Measurements from ENCODE around the gene EXOSC5.
"Not testable (repeated sequence)": the region's sequence is repeated elsewhere in the genome, so short reads cannot be mapped to it uniquely, and the experiment has no call there.

Gene EXOSC5

DNA sequence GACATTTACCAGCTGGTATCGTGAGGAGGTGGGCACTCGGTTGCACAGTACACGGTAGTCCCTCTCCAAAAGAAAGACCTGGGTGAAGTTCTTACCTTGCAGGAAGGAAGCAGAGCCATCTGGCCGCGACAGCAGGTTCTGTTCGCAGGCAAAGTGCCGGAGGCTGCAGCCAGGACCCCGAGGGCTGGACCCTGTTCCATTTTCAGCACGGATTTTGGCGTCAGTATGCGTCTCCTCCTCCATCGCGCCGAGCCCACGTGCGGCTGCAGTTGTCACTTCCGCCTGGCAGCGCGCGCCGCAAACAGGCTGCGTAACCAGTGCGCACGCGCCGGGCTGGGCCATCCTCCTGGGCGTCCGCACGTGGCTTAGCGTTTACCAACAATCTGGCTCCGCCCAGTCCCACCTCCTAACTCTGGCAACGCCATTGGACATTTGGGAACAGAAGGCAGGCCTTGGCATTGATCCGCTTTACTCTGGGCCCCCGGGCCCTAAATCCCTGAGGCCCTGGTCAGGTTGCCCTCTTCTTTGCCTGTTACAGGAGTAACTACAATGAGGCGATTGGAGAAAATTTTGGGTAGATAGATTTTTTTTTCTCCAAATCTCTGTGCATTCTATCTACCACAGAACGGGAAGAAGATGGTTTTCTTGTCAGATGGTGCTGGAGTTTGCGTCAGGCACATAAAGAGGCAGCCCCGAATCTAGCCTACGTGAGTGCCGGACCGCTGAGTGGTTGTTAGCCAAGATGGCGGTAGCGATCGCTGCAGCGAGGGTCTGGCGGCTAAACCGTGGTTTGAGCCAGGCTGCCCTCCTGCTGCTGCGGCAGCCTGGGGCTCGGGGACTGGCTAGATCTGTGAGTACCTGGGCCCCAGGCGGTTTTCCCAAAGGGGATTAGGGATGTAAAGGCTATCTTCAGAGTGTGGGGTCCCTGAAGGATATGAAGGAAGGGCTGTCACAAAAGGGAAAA, at the start of gene EXOSC5, which contains the start of gene BCKDHA:
Gene EXOSC5 (minus strand): TSS at position 274 of the 964 bp plus-strand sequence. CDS start 31 bp downstream, at position 243.
Gene BCKDHA (plus strand): TSS at position 733 of the 964 bp plus-strand sequence. CDS start 10 bp downstream, at position 743.
- DNase-seq (ENCODE audit: low read depth in 2 of 2, low spot score in 1 of 2): peak; percentile 91 to 98

DNA sequence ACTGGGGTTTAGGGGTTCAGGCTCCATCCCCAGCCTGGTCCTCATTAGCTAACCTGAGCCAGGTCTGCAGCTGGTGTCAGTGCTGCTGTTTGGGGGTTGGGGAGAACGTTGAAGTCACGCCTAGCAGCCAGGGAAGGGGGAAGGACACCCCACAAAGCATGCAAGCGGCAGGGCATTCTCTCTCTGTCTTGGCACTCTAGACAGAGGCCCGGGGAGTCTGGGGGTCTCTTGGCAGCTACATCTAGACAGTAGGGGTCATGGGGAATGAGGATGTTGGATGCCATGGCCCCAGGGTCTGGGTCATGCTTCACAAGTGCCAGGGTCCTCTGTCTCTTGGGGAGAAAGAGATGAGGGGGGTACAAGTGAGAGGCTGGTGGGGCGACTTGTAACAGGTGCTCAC, 48.4 kb upstream of the EXOSC5 start:
- no peak for DNase-seq (ENCODE audit: low read depth in 2 of 2, low spot score in 1 of 2)

DNA sequence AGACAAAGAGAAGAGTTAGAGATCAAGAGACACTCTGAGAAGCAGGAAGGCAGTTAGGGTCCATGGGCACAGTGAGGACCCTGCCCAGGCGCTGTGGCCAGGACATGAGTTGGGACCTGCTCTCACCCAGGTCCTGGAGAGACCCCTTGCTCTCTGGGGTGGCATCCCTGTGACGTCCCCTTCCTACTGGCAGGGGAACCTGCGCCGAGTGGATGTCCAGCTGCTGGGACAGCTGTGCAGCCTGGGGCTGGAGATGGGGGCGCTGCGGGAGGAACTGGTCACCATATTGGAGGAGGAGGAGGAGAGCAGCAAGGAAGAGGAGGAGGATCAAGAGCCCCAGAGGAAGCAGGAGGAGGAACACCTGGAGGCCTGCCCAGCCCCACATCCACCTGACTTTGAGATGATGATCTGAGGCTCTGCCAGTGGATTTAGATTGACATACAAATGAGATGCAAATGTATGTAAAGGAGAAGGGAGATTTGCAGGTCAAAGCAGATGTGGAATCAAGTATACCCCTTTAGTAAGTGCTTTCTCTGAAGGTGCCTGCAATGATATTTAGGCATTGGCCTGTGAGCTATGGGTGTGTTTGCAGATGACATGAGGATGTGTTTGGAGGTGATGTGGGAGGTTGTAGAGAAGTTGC, 46.8 kb upstream of the EXOSC5 start:
- no peak for DNase-seq (ENCODE audit: low read depth in 2 of 2, low spot score in 1 of 2)

DNA sequence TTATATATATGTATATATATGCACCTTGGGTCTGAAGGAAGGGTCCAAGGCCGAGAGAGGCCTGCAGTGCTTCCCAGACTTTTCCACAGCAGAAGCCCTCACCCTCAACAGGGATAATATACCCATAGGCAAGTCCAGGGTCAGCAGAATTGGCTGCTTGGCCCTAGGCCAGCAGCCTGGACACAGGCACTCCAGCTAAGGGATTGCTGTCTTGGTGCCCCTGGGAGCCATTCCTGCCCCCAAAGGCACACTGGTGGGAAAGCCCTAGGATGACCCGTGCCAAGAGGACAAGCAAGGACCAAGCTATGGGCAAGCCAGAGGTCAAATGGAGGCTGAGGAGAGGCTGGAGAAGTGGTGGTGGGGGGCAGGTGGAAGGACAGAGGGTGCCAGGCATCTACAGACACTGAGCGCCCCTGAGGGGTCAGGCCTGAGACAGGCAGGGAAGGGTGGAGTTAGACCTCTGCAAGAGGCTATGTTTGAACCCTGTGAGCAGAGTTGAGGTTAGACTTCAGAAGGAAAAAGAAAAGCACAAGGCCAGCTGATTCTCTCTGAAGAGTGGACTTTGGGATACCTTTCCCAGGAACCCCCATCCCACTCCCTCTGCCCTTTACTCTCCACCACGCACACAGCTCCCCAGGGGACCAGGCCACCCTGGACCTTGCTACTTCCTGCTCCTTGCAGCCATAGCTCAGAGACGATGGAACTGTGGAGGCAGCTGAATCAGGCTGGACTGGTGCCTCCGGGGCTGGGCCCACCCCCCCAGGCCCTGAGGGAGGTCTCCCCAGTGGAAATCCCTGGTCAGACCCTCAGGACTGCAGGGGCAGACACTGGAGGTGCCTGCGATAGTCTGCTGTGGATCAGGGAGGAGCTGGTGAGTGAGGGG, 45.6 kb upstream of the EXOSC5 start, which contains the start of gene ERICH4:
Gene ERICH4 (plus strand): TSS at position 684 of the 883 bp plus-strand sequence. CDS start 14 bp downstream, at position 698.
- no peak for DNase-seq (ENCODE audit: low read depth in 2 of 2, low spot score in 1 of 2)

DNA sequence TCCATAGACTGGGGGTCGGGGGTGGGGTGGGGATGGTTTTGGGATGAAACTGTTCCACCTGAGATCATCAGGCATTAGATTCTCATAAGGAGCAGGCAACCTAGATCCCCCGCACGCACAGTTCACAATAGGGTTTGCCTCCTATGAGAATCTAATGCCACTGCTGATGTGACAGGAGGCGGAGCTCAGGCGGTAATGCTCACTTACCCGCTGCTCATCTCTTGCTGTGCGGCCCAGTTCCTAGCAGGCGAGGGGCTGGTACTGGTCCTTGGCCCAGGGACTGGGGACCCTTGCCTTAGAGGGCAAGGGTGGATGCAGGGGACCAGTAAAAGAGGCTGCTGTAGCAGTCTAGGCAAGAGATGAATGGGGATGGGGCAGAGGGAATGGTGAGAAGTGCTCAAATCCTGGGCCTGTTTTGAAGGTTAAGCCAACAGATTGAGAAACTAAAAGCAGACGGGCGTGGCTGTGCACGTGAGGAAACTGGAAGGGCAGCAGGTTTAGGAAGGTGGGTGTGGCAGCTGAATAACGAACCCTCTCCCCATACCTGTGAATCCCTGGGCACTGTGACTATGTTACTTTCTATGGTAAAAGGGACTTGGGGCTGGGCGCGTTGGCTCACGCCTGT, 44.3 kb upstream of the EXOSC5 start:
- no peak for DNase-seq (ENCODE audit: low read depth in 2 of 2, low spot score in 1 of 2)

DNA sequence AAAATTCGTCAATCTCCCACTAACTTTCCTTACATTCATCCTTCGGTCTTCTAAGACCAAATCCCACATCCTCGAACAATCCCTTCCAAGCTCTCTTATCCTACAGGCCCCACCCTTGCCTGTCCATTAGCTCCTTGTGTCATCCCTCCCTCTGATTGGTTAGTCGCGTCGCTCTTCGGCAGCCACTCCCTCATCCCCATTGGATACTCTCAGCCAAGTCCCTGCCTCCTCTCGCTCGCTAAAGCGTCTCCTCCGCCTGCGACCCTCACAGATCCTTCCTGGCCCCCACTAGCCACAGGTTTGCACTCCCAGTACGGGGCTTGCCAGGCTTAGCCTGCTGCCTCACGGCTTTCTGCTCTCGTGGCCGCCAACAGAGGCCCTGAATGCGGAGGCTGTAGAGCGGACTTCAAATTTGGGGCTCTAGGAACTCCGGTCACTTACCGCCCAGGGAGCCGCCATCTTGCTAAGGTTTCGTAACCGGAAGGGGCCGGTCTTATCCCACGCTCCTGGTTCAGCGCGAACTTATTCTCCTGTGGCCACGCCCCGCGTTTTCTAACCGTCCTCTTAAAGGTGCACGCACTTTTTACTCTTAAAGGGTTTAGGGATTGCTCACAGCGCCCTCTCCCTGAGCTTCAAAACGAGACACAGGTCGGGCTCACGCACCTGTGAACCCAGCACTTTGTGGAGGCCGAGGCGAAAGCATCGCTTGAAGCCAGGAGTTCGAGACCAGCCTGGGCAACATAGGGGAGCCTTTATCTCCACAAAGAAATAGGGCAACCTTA, 42.5 kb upstream of the EXOSC5 start, which contains the start of gene DMAC2:
Gene DMAC2 (minus strand): TSS at position 472 of the 782 bp plus-strand sequence. CDS start 13 bp downstream, at position 459.
- DNase-seq (ENCODE audit: low read depth in 2 of 2, low spot score in 1 of 2): peak; percentile 89 to 91

DNA sequence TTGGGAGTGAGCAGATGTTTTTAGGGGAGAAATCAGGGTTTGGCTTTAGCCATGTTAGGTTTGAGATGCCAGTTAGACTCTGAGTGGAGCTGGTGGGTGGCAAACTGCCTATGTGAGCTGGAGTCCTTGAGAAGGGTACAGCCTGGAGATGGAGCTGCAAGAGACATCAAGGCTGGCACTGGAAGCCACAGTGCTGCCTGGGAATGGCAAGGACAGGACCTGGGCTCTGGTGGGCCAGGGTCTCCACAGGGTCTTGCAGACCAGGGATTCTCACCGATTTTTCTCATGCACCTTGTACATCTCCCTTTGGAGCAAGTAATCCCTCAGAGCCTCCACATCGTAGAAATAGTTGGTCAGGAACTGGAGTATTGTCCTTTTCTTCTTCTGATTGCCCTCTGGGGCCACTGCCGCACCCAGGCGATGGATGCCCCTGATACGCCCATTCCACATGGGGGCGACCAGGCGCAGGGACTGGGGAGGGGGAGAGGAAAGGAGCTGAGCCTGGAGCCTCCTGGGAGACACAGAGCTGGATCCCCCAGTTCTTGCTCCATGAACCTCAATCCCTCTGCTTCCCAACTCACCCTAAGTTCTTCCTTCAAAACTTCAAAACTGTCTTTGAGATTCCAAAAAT, 40.9 kb upstream of the EXOSC5 start:
- DNase-seq (ENCODE audit: low read depth in 2 of 2, low spot score in 1 of 2): no peak

DNA sequence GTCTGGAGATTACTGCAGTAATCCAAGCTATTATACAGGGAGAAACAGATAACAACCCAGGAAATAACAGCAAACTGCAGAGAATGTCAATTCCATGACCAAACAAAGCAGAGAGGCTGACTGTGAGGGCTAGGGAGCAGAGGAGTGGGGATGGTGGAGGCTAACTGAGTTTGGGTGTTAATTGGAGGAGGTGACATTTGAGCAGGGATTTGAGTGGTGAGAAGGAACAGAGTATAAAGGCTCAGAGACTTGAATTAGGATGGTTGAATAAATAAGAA, 39.5 kb upstream of the EXOSC5 start:
- no peak for DNase-seq (ENCODE audit: low read depth in 2 of 2, low spot score in 1 of 2)

DNA sequence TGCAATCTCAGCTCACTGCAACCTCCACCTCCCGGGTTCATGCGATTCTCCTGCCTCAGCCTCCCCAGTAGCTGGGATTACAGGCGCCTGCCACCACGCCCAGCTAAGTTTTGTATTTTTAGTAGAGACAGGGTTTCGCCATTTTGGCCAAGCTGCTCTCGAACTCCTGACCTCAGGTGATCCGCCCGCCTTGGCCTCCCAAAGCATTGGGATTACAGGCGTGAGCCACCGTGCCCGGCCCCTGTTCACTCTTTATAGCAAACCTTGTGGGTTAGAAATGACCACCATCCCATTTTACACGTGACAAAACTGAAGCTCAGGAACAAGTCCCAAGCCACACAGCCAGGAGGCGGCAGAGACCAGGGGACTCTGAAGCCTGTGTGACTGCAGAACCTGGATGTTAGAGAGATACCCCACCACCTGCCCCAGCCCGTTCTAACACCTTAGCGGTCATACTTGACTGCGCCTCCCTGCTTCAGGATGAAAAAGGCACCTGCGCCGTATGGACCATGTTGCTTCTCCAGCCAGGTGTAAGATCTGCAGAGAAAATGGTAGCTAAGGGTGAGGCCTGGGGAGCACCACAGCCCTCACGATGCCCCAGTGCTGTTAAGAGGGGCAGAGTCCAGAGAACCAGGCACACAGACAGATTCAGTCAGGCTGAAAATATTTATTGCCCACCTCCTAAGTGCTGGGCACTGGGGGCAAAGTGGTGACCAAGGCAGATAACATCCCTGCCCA, 38.9 kb upstream of the EXOSC5 start:
- DNase-seq (ENCODE audit: low read depth in 2 of 2, low spot score in 1 of 2): no peak

DNA sequence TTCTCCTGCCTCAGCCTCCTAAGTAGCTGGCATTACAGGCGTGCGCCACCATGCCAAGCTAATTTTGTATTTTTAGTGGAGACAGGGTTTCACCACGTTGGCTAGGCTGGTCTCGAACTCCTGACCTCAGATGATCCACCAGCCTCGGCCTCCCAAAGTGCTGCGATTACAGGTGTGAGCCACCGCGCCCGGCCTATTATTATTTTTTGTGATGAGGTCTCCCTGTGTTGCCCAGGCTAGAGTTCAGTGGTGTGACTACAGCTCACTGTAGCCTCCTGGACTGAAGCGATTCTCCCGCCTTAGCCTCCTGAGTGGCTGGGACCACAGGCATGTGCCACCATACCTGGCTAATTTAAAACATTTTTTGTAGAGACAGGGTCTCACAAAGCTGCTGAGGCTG, 38.2 kb upstream of the EXOSC5 start:
- not testable (repeated sequence) for DNase-seq (ENCODE audit: low read depth in 2 of 2, low spot score in 1 of 2)

DNA sequence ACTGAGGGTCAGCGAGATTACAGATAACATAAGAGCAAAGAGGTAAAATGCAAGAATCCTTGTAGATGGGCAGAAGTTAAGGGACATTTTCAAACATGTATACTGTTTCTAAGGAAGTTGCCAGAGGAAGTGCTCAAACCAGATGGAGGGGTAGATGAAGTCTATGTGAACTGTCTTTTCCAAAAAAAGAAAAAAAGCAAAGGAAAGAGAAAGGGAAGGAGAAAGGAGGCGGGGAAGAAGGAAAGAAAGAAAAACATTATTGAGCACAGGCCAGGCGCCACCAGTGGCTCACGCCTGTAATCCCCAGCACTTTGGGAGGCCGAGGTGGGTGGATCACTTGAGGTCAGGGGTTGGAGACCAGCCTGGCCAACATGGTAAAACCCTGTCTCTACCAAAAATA, 37.3 kb upstream of the EXOSC5 start:
- DNase-seq (ENCODE audit: low read depth in 2 of 2, low spot score in 1 of 2): no peak

DNA sequence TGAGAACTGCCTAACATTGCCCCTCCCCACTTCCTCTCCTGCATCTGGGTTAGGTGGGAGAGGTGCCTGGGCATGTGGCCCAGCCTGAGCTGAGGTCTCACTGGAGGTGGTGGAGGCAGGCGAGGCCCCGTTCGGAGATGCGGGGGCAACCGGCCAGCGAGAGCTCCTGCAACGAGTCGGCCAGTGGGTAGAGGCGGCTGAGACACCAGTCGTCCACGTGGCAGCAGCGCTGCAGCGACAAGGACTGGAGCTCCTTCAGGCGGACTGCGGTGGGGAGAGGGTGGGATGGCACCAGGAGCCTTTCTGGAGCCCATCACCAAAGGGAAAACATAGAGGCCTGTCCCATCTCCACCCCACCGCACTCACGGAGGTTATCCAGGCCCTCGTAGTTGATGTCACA, 36.0 kb upstream of the EXOSC5 start:
- no peak for DNase-seq (ENCODE audit: low read depth in 2 of 2, low spot score in 1 of 2)

DNA sequence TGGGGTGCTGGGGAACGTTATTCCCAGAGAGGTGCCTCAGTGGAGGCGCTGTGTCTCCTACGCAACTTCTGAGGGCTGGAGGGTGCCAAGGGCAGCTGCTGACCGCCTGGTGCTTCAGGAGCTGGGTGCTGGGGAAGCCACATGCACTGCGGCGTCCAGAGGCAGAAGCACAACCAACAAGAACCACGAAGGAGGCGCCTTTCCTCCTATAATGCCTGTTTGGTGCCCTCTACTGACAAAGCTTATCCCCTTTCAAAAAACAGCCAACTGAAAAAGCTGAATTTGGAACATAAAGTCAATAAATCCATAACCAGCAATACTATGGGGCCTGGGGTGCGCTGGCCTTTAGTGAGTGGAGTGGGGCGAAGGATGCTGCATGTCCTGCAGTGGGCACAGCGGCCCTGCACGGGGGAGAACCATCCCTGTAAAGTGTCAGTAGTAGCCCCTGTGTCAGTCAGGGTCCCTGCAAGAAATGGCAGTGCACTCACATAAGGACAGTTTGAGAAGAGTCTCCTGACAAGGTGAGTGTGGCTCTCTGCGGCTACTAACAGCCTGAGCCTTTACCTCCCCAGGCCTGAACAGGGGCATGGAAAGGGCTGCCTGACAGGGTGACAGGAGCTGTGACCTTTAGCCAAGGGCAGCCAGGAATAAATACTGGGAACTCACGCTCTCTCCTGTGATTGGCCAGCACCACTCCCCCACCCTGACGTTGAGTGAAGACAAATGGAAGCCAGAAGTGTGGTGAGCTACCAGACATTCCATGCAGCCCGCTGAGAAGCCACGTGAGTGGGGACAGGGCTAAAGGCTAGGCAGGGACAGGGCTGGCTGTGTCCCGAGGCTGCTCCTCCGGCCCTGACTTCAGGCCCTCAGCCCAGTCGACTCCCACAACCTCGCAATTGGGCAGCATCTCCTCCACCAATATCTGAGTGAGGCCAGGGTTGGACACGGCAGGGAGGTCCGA, 34.5 kb upstream of the EXOSC5 start:
- no peak for DNase-seq (ENCODE audit: low read depth in 2 of 2, low spot score in 1 of 2)

DNA sequence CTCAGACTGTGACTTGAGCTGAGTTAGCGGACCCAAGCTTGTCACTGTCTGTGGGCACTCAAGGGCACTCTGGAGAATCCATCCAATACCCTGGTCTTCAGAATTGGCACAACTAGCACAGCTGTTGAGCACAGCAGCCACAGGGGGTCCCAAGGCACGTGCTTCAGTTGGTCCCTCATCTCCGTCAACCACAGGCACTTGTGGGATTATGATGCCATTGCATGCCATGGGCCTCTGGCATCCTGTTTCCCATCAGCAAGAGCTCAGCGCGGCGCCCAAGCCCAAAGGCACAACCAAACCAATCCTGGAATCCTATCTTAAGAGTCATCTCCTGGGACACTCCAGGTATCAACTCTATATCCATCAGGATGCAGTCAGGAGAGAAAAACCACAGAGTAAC, 33.8 kb upstream of the EXOSC5 start:
- DNase-seq (ENCODE audit: low read depth in 2 of 2, low spot score in 1 of 2): no peak

DNA sequence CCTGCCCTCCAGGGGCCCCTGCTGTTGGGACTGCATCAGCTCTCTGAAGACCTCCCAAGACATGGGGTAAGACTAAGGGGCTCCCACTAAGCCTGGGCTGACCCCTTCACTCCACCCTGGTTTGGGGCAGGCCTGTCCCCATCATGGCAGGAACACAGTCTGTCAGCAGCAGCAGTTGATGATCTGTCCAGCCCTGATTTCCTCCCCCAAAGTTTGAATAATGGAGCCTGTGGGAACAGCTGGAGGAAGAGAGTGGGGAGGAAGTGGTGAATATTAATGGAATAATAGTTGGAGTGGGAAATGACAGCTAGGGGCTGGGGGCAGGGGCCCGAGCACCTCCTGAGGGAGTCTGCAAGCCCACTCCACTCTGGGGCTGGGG, 31.3 kb upstream of the EXOSC5 start:
- no peak for DNase-seq (ENCODE audit: low read depth in 2 of 2, low spot score in 1 of 2)

DNA sequence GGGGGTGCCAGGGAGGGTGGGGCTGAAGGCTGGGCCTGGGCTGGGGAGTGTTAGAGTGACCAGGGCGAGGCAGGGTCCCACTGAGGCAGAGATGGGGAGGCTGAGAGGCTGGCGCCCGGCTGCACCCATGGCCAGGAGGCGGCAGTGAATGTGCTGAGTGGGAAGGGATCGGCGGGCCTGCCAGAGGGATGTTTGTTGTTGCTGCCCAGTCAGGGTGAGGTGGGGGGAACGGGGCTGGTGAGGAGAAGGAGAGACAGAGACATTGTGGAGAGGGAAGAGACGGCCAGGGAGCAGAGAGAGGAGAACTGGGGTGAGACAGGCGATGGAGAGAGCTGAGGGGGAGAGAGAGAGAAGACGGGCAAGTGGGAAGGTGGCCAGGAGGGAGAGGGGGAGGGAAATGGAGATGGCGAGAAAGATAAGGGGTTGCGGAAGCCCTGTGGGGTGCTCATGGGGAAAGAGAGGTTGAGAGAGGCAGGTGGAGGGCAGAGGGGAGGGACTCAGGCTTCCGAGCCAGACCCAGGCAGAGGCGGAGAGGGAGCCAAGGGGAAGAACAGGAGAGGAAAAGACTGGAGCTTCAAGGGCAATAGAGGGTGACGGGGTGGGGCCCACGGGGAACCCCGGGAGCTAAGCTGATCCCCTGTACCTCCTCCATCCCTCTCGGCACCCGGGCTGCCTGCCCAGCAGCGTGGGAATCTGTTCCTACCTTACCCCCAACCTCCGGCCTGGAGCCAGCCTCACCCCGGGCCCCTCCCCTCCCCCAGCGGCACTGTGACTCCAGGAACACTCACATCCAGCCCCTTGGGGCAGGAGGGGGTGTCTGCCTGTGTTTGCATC, 30.7 kb upstream of the EXOSC5 start:
- DNase-seq (ENCODE audit: low read depth in 2 of 2, low spot score in 1 of 2): peak in 1 of 2 donors; percentile 18
